Mesothelial cell of epicardium (in vitro differentiated cells): ENCODE results near the gene SIGMAR1. TPM values are rescaled to one million over a fixed set of nuclear protein-coding genes. Genes with fewer than 3 reads are reported as not detected.
A peak's percentile ranks its signal among the peaks of the same experiment; 100 is the strongest.

Experiments used
- DNase-seq, 2 experiments: peaks; one replicate each; pipeline ENCODE4 v3.0.0; 2021; ENCODE audit warnings: low spot score in 2 of 2; ENCODE audit not compliant: unreplicated experiment in 2 of 2
- H3K27ac Mint-ChIP-seq: 2 replicates; pipeline ENCODE4 v1.8.0; 2021; ENCODE audit warnings: mixed read lengths
- H3K27me3 Mint-ChIP-seq: 2 replicates; pipeline ENCODE4 v1.8.0; 2021; ENCODE audit warnings: low read depth, mixed read lengths
- H3K36me3 Mint-ChIP-seq: 2 replicates; pipeline ENCODE4 v1.8.0; 2021; ENCODE audit warnings: mixed read lengths
- H3K4me1 Mint-ChIP-seq: 2 replicates; pipeline ENCODE4 v1.8.0; 2021; ENCODE audit warnings: mixed read lengths
- H3K4me3 Mint-ChIP-seq: 2 replicates; pipeline ENCODE4 v1.8.0; 2021; ENCODE audit warnings: mild to moderate bottlenecking, moderate library complexity, mixed read lengths
- H3K9me3 Mint-ChIP-seq: 2 replicates; pipeline ENCODE4 v1.8.0; 2021; ENCODE audit warnings: mixed read lengths
- total RNA-seq: library from RNA; stranded (reverse); gene quantifications from 3 replicates; pipeline ENCODE4 v1.2.1, GENCODE V29; 2021
- TF ChIP-seq, protein P1 (sequence below): fragments of 200-600 bp; sonication (generic); IDR thresholded peaks from one replicate; pipeline ENCODE4 v1.5.0; 2021; ENCODE audit warnings: antibody characterized with exemption; ENCODE audit not compliant: unreplicated experiment

The SIGMAR1 gene
- total RNA-seq, 1 donor from 2014 or later, result 58.8 TPM

DNA sequence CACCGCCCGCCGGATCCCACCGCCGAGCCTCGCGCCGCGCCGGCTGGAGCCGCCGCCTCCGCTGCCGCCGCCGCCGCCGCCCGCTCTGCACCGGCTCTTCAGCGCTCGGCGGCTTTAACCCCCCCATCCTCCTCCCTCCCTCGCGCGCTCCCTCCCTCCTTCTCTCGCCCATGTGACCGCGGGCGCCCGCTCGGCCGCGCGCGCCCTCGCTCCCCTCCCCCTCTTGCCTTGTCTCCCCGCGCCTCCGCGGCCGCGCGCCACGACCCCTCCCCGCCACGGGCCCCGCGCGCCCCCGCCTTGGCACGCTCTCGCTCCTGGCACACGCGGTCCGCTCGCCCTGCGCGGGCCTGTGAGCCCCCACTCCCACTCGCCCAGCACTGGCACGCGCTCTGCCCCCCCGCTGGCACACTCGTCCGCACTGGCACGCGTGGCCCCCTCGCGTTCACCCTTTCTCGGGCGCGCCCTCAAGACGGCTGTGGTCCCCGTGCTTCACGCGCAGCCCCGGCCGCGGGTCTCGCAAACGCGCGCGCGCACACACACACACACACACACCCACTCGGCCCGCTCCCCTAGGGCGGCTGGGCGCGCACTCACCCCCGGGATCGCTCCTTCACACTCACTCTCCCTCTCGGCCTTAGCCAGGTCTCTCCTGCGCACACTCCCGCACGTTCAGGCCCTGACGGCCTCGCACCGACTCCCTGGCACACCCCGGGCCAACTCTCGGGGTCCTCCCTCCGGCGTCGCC lies 47.8 kb downstream of the SIGMAR1 start, which contains the start of gene CNTFR:
Gene CNTFR, minus strand, starts transcription at position 89 of the 745 bp plus-strand sequence. CDS start 20,743 bp downstream, outside the sequence.
- Mint-ChIP-seq H3K9me3 (no peaks in the 10 kb centered on the region), H3K27me3 (peaks cover 88% of the 10 kb centered on the region), H3K27ac (peak within 1 kb of the TSS; percentile 41), H3K36me3 (no peaks in the 10 kb centered on the region), H3K4me3 (peak within 1 kb of the TSS; percentile 85), H3K4me1 (peaks cover 36% of the 10 kb centered on the region)
- peak in 1 of 2 experiments; percentile 62 for DNase-seq
- TF ChIP-seq, protein P1, sequence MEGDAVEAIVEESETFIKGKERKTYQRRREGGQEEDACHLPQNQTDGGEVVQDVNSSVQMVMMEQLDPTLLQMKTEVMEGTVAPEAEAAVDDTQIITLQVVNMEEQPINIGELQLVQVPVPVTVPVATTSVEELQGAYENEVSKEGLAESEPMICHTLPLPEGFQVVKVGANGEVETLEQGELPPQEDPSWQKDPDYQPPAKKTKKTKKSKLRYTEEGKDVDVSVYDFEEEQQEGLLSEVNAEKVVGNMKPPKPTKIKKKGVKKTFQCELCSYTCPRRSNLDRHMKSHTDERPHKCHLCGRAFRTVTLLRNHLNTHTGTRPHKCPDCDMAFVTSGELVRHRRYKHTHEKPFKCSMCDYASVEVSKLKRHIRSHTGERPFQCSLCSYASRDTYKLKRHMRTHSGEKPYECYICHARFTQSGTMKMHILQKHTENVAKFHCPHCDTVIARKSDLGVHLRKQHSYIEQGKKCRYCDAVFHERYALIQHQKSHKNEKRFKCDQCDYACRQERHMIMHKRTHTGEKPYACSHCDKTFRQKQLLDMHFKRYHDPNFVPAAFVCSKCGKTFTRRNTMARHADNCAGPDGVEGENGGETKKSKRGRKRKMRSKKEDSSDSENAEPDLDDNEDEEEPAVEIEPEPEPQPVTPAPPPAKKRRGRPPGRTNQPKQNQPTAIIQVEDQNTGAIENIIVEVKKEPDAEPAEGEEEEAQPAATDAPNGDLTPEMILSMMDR, result no peak

DNA sequence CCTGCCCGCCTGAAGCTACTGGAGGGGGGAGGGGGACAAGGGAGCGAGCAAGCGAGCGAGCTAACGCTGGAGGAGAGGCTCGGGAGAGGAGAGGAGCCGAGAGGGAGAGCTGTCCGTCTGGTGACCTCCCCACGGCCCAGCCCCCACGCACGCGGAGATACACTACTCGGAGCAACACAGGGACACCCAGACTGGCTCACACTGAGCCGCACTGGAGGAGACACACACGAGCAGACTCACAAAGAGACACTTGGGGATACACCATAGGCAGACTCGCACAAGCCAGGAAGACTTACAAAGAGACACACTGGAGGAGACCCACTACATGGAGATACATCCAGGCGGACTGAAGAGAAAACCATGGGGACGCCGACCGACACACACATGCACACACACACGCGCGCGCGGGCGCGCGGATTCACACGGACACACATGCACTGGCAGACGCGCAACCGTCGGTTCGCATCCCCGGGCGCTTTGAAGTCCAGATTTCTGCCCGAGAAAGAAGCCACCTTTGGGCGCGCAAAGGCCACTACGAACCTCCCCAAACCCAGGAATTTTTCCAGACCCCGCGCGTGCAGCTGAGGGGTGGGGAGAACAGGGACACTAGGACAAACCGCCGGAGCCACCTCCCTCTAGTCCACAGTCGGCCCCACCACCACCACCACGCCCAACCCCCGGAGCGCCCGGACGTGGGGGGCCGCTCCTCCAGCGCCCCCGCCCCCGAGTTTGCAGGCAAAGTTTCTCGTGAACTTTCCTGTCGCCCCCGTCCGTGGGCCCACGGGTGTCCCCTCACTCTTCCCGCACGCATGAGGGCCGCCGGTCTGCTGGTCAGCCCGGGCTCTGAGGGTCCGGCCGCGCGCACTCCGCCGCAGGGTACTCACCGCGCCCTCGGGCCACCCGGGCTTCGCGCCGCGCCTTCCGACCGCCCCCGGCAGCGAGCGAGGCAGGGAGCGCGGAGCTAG lies 48.6 kb downstream of the SIGMAR1 start:
- Mint-ChIP-seq H3K27me3 (peaks cover 94% of the 10 kb centered on the region), H3K36me3 (no peaks in the 10 kb centered on the region), H3K4me3 (peak overlapping the region; percentile 85), H3K9me3 (no peaks in the 10 kb centered on the region), H3K27ac (peak overlapping the region; percentile 41), H3K4me1 (peaks cover 40% of the 10 kb centered on the region)
- TF ChIP-seq, protein P1, result no peak
- DNase-seq, result no peak

DNA sequence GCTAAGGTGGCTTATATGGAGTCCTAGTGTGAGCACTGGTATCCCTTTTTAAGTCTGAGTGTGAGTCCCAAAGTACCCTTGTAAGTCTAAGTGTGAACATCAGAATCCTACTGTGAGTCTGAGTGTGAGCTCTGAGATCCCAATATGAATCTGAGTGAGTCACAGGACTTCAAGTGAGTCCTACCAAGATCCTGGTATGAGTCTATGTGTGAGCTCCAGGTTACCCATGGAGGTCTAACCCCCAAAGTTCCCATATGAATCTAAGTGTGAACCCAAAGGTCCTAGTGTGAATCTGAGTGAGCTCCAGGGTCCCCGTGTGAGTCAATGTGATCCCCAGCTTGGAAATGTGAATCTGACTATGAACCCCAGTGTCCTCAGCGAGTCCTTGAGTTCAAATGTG lies 50.3 kb downstream of the SIGMAR1 start:
- H3K27ac Mint-ChIP-seq, result no peak overlapping the region
- no peak overlapping the region for H3K4me3 Mint-ChIP-seq
- H3K27me3 Mint-ChIP-seq, result peaks cover 94% of the 10 kb centered on the region
- peaks cover 42% of the 10 kb centered on the region for H3K4me1 Mint-ChIP-seq
- TF ChIP-seq, protein P1, result no peak
- no peaks in the 10 kb centered on the region for H3K36me3 Mint-ChIP-seq
- DNase-seq, result no peak
- H3K9me3 Mint-ChIP-seq, result no peaks in the 10 kb centered on the region

GRCh38 chr9:34585946-34586669 lies 51.5 kb downstream of the SIGMAR1 start:
- Mint-ChIP-seq H3K4me3 (no peak overlapping the region), H3K9me3 (no peaks in the 10 kb centered on the region)

GRCh38 chr9:34584970-34585369 lies 52.6 kb downstream of the SIGMAR1 start:
- Mint-ChIP-seq H3K9me3 (no peaks in the 10 kb centered on the region), H3K27me3 (peaks cover 93% of the 10 kb centered on the region), H3K4me1 (peaks cover 45% of the 10 kb centered on the region), H3K4me3 (no peak overlapping the region), H3K36me3 (no peaks in the 10 kb centered on the region), H3K27ac (no peak overlapping the region)
- TF ChIP-seq, protein P1, result no peak
- DNase-seq, result no peak

More at GRCh38 chr9:34585946-34586669, 51.5 kb downstream of the SIGMAR1 start:
- DNase-seq, result no peak
- H3K27ac Mint-ChIP-seq, result no peak overlapping the region
- TF ChIP-seq, protein P1, result no peak
- H3K36me3 Mint-ChIP-seq, result no peaks in the 10 kb centered on the region
- H3K4me1 Mint-ChIP-seq, result peaks cover 42% of the 10 kb centered on the region
- H3K27me3 Mint-ChIP-seq, result peaks cover 93% of the 10 kb centered on the region
